Right hindlimb (tissue), 1 donor: ENCODE measurements around the gene RNPEPL1.
"Not testable (repeated sequence)": the region's sequence is repeated elsewhere in the genome, so short reads cannot be mapped to it uniquely, and the experiment has no call there.

Experiments
- DNase-seq: peaks from one replicate; pipeline ENCODE4 v3.0.0-alpha.2; 2018

Gene RNPEPL1

DNA sequence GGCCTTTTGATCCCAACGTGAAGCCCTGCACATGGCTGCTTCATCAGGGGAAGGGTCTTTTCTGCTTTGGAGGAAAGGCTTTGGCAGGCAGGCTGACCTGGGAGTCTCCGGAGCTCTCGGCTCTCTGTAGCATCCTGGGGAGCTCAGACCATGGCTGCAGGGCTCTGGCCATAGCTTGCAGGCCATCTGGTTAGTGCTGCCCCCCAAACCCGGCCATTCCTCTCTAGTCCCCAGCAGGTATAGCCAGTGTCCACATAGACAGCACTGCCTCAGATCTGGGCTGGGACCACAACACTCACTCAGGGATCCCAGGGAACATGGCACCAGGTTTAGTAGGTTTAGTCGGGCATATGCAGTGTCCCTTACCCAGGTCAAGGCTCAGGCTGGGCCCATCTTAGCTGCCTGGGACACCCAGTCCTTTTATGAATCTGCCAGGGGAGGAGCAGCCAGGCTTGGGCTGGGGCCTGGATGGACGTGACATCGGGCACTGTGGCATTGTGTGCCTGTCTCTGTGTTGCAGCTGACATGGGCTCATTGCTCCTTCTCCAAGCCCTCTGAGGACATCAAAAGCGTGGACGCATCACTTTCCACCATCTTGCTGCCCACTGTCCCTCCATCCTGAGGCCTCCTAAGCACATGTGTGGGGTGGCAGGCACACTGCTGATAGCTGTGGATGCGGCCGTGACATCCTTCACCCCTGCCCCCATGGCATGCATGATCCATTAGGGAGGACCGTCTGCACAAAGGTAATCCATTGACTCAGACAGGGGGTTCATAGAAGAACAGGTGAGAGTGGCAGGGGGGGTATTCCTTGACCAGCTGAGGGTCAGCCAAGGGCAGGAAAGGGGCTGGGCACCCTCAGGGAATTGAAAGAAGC is 37.8 kb downstream of the RNPEPL1 start:
- DNase-seq, result no peak

DNA sequence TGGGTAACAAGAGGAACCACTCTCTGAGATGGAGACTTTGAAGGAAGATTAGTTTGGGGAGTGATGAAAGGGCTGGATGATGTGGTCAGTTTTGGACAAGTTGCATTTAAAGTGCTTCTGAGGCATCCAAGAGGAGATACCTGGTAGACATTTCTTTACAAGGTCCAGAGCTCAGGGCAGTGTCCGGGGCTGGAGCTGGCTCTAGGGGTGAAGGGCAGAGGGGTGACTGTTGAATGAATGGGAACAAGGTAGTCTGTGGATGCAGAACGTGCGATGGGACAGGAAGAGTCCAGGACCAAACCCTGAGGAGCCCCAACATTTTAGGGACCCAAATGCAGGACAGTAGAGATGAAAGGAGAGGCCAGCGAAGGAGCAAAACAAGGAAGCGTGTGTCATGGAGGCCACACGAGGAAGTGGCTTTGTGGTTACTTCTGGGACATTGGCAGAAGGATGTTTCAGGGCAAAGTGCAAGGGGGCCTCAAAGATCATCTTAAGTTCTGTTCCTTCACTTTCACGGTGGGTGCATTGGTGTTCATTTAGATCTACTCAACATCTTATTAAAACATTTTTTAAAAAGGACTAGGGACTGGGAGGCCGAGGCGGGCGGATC is 43.4 kb downstream of the RNPEPL1 start:
- peak; percentile 3 for DNase-seq

DNA sequence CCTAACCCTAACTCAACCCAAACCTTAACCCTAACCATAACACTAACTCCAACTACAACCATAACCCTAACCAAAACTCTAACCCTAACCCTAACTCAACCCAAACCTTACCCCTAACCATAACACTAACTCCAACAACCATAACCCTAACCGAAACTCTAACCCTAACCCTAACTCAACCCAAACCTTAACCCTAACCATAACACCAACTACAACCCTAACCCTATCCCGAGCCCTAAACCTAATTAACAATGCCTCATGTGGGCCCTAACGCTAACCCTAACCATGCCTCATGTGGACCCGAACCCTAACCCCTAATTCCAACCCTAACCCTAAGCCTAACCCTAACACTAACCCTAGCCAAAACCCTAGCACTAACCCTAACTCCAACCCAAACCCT is 45.5 kb downstream of the RNPEPL1 start:
- DNase-seq, result no peak

- DNase-seq, result peak; percentile 9
These were observed 46.1 kb downstream of the RNPEPL1 start for GRCh38 chr2:240614391-240614790.

GRCh38 chr2:240615396-240615795 is 47.1 kb downstream of the RNPEPL1 start:
- DNase-seq, result peak; percentile 1

DNA sequence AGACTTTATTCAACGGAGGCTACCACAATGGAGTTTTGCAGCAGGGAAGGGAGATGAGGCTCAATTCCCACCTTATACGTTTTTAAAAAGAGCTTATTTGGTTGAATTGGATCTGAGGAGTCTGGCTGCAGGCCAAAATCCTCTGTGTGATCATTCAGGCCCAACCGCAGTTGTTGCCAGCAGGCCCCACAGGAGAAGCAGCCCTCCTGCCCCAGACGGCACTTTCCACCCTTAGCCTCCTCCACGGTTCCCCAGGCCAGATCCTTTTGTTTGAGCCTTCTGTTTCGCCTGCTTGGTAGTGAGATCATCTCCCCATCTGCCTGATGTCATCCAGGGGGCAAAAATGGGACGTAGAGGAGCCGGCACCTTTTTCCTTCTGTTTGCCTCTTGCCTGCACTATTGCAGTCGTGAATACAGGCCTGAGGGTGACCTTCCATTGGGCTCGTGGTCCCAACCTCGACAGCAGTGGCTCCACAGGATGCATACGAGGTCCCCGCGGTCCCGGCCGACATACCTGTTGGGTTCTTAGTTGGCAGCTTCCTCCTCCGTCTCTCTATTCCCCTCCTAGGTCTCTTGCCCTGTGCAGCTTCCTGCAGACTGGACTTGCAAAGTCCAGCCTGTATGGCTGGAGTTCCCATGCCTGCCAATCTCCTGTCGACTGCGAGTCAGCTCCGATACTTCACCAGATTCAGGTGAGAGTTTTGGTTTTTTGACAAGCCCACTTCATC is 47.7 kb downstream of the RNPEPL1 start:
- peak; percentile 14 for DNase-seq

DNA sequence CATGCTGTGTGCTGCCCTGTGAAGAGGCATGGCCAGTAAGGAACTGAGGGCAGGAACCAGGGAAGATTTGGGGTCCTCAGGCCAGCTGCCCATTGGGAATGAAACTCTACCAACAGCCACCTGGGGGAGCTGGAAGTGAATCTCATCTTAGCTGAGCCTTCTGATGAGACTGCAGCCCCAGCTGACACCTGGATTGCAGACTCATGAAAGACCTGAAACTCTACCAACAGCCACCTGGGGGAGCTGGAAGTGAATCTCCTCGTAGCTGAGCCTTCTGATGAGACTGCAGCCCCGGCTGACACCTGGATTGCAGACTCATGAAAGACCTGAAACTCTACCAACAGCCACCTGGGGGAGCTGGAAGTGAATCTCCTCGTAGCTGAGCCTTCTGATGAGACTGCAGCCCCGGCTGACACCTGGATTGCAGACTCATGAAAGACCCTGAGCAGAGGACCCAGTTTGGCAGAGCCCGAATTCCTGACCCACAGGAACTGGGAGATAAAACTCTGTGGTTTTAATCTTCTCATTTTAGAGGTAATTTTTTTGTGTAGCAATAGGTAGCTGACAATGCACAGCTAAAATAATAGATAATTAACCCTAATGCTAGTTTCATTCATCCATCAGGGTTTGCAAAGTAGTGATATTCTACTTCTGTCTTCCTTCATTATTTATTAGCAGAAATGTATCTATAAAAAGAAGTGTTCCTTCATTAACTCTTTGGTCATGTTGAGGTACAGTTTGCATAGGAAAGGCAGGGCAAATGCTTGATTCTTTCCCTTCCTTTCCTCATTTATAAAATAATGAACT is 48.8 kb downstream of the RNPEPL1 start:
- DNase-seq, result not testable (repeated sequence)

DNA sequence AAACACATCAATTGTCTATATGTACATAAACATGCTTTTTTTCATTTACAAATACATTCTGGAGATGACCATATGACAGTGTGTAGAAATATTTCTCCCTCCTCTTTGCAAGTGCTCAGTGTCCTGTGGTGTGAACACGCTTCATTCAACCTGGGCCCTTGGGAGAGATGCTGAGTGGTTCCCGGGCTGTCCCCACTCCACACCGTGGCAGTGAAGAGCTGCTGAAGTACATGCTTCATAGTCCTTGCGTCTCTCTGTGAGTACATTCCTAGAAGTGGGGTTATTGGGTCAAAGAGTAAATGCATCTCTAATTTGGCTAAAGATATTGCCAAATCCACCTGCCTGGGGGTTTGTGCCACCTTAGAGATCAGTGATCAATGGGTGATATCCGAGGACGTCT is 50.5 kb downstream of the RNPEPL1 start:
- no peak for DNase-seq

DNA sequence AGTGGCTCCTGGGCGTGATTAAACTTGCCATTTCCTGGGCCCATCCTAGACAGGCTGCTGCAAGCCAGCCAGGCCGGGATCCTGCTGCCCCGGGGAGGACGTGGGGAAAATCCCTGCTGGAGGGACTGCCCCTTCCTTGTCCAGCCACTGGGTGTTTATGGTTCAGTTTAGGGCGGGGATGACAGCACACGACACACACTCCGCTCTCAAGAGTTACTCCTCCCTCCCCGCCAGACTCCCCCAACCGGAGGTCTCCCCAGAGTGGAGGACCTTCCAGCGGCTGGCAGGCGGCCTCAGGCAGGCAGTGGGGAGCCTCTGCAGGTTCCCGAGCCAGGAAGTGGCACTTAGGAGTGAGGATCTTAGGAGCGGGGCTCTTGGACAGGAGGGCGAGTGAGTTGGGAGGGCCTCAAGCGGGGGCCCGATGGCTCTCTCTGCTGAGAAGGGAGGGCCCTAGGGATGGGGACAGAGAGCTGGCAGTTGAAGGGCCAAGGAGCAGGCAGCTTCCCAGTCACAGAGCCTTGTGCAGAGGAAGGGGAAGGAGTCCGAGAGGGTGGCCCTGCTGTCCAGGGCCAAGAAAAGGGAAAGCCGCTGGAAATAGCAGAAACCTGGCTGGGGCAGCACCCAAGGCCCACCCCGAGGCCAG is 51.3 kb downstream of the RNPEPL1 start:
- no peak for DNase-seq

GRCh38 chr2:240620149-240620731 is 52.0 kb downstream of the RNPEPL1 start:
- no peak for DNase-seq

GRCh38 chr2:240620859-240621258 is 52.6 kb downstream of the RNPEPL1 start:
- DNase-seq, result peak; percentile 7

DNA sequence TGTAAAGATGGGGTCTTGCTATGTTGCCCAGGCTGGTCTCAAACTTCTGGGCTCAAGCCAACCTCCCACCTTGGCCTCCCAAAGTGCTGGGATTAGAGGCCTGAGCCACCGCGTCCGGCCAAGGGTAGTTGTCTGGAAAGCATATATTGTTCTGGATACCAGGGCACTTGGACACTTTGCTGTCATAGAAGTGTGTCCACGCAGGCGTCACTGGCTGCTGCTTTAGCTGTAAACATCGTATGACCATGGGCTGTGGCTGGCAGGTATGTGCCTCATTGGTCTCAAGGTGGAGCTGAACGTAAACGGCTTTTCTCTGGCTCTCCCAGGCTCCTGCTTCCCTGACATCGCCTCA is 53.8 kb downstream of the RNPEPL1 start:
- no peak for DNase-seq

GRCh38 chr2:240622531-240623235 is 54.4 kb downstream of the RNPEPL1 start:
- DNase-seq, result peak; percentile 26

- DNase-seq, result peak; percentile 6
These were observed 55.3 kb downstream of the RNPEPL1 start for GRCh38 chr2:240623531-240624010.

- peak; percentile 11 for DNase-seq
These were observed 56.0 kb downstream of the RNPEPL1 start for GRCh38 chr2:240624011-240624949.

GRCh38 chr2:240624950-240625621 is 56.8 kb downstream of the RNPEPL1 start, which contains the start of gene GPR35:
GPR35 (plus strand) TSS chr2:240625480; CDS start chr2:240629953, 4,473 bp downstream.
- DNase-seq, result peak; percentile 44

GRCh38 chr2:240626531-240627300 is 58.4 kb downstream of the RNPEPL1 start:
- no peak for DNase-seq
